Measurements from ENCODE around the gene MFNG.
A peak's percentile ranks its signal among the peaks of the same experiment; 100 is the strongest.

- TF ChIP-seq CTCF (IDR thresholded peaks at IDR 0.05) (peak in 4 of 6 experiments; percentile 21 to 58 (median 48)), POLR2AphosphoS5 (IDR thresholded peaks at IDR 0.05) (no peak), EP300 (IDR thresholded peaks at IDR 0.05) (no peak)
Observed at GRCh38 chr22:37508431-37508992, 22.3 kb upstream of the MFNG start.

All from upper lobe of left lung (tissue), 4 donors.